Lower lobe of right lung (tissue), 2 donors: ENCODE results near the gene INAVA. TPM values are rescaled to one million over a fixed set of nuclear protein-coding genes. Genes with fewer than 3 reads are reported as not detected.

Experiments used
- ATAC-seq, 2 donors: fragments of 200-7000 bp; cut with Tn5 transposase; one replicate each; pipeline ENCODE4 v1.9.1; 2020 to 2022; ENCODE audit warnings: mild to moderate bottlenecking in 2 of 2, moderate library complexity in 2 of 2
- DNase-seq: peaks from one replicate; pipeline ENCODE4 v3.0.0-alpha.2; 2020
- H3K27ac ChIP-seq: fragments of 200-600 bp; one replicate; pipeline ENCODE4 v1.8.0; 2022
- H3K27me3 ChIP-seq: fragments of 200-600 bp; one replicate; pipeline ENCODE4 v1.8.0; 2022; ENCODE audit warnings: low read depth
- H3K36me3 ChIP-seq: fragments of 200-600 bp; one replicate; pipeline ENCODE4 v1.8.0; 2022; ENCODE audit warnings: mild to moderate bottlenecking
- H3K4me1 ChIP-seq: fragments of 200-600 bp; one replicate; pipeline ENCODE4 v1.8.0; 2022
- H3K4me3 ChIP-seq: fragments of 200-600 bp; one replicate; pipeline ENCODE4 v1.8.0; 2022; ENCODE audit warnings: mild to moderate bottlenecking
- H3K9me3 ChIP-seq: fragments of 200-600 bp; one replicate; pipeline ENCODE4 v1.8.0; 2022
- intact Hi-C: fragments of 100-400 bp; cut with DNase I; formaldehyde crosslinking; loops from one replicate; pipeline ENCODE4 v1.11.0; 2022
- total RNA-seq: library from RNA; stranded (reverse); fragmentation: NEBNext Ultra II Directional; extraction: Animal tissue kit (Norgen Biotek cat#: 25700); gene quantifications from one replicate; pipeline ENCODE4 v1.2.1, GENCODE V29; 2021
- TF ChIP-seq, protein P1 (sequence below): fragments of 200-600 bp; IDR thresholded peaks from one replicate; pipeline ENCODE4 v1.8.0; 2022; ENCODE audit warnings: antibody characterized with exemption, mild to moderate bottlenecking
- donor health status: DM: no; HTN: yes; CAD: no; lungs with severe emphysema.

The INAVA gene
- total RNA-seq, 1 donor from 2014 or later: 7.8 TPM

DNA sequence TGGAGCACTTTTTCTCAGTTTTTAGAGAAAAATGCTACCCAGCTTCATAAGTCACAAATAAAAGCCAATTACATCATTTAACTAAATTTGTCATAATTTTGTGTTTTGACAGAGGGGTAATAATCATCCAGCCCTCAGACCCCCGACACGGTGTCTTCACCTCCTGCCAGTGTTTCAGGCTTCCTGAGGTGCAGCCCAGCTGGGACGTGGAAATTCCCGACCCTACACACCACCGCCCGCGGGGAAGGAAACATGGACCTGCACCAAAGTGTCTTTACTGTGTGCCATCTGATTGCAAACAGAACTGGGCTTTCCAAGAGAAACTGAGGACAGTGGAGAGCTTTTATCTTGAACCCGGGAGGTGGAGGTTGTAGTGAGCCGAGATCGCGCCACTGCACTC, 7.7 kb upstream of the INAVA start:
- Histone ChIP-seq H3K9me3 (no peaks in the 10 kb centered on the region), H3K27ac (no peak overlapping the region), H3K4me3 (no peak overlapping the region), H3K27me3 (peaks cover 20% of the 10 kb centered on the region), H3K4me1 (peaks cover 14% of the 10 kb centered on the region), H3K36me3 (no peaks in the 10 kb centered on the region)
- intact Hi-C loops: no loop called here
- DNase-seq: no peak
- ATAC-seq: no peak
- TF ChIP-seq, protein P1, sequence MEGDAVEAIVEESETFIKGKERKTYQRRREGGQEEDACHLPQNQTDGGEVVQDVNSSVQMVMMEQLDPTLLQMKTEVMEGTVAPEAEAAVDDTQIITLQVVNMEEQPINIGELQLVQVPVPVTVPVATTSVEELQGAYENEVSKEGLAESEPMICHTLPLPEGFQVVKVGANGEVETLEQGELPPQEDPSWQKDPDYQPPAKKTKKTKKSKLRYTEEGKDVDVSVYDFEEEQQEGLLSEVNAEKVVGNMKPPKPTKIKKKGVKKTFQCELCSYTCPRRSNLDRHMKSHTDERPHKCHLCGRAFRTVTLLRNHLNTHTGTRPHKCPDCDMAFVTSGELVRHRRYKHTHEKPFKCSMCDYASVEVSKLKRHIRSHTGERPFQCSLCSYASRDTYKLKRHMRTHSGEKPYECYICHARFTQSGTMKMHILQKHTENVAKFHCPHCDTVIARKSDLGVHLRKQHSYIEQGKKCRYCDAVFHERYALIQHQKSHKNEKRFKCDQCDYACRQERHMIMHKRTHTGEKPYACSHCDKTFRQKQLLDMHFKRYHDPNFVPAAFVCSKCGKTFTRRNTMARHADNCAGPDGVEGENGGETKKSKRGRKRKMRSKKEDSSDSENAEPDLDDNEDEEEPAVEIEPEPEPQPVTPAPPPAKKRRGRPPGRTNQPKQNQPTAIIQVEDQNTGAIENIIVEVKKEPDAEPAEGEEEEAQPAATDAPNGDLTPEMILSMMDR: no peak

DNA sequence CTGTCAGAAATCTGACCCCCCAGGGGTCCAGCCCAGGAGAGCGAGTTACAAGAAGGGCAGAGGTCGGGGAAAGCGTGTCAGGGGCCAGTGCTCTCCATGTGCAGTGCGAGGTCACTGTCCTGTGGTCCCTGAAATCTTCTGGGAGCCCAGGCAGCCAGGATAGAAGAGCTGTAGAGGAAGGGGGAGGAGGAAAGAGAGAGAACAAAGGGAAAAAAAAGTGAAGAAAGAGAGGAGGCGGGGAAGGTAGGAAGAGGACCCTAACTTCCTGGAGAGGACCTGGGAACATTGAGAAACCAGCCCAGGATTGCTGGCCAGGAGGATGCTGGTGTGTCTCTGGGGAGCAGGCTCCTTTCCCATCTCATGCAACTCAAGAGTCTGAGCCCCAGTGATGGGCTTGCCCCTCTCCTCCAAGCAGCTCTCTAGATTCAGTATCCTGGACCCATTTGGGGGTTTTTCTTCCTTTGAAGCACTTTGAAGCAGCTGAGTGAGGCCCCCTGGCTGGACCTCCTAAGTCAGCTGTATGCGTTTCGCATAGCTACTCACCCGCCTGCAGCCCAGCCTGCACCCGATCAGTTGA, 6.8 kb upstream of the INAVA start:
- peaks cover 15% of the 10 kb centered on the region for H3K4me1 ChIP-seq
- TF ChIP-seq, protein P1: no peak
- peak overlapping the region; percentile 23 for H3K4me3 ChIP-seq
- no peaks in the 10 kb centered on the region for H3K36me3 ChIP-seq
- DNase-seq (no peak), ATAC-seq (no peak)
- no peaks in the 10 kb centered on the region for H3K9me3 ChIP-seq
- intact Hi-C loops: no loop called here
- H3K27ac ChIP-seq: no peak overlapping the region
- peaks cover 21% of the 10 kb centered on the region for H3K27me3 ChIP-seq

DNA sequence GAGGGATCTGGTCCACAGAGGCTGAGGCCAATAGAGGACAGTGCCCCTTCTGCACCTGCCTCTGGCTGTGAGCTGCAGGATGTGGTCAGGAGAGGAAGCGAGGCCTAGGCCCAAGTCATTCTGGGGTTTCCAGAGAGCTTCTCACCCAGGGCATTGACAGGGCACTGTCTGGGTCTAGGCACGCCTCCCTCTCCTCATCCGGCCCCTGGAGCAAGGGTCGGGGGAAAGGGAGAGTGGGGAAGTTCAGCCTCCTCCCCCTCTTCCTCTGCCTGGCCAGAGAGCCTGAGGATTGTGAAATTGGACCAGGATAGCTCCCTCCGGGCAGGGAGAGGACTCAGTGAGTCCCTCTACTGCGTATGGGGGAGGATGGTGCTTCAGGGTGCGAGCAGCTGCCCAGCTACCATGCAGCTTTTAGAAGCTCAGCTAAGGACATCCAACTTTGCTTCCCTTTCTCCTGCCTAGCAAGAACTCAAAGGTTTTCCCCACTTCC, 6.3 kb upstream of the INAVA start:
- peaks cover 15% of the 10 kb centered on the region for H3K4me1 ChIP-seq
- H3K4me3 ChIP-seq: peak overlapping the region; percentile 23
- ATAC-seq (peak in 1 of 2 donors; percentile 69), DNase-seq (no peak)
- TF ChIP-seq, protein P1: no peak
- intact Hi-C loops: no loop called here
- H3K9me3 ChIP-seq: no peaks in the 10 kb centered on the region
- H3K27ac ChIP-seq: no peak overlapping the region
- no peaks in the 10 kb centered on the region for H3K36me3 ChIP-seq
- H3K27me3 ChIP-seq: peaks cover 21% of the 10 kb centered on the region

DNA sequence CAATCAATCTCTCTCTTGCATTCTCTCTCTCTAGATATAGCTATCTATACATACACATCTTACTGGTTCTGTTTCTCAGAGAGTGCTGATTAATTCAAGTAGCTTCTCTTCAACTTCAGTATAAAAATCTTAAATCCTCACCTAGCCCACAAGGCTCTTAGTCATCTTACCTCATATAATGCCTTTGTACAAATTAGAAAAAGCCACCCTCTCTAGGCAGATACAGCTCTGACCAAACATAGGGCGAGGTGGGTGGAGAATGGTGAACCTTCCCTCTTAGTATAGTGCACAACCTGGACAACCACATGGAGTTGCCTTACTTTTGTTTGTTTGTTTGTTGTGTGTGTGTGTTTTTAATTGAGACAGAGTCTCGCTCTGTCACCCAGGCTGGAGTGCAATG, 5.1 kb upstream of the INAVA start:
- Histone ChIP-seq H3K27me3 (peaks cover 21% of the 10 kb centered on the region), H3K4me3 (no peak overlapping the region), H3K4me1 (peaks cover 15% of the 10 kb centered on the region), H3K27ac (no peak overlapping the region), H3K9me3 (no peaks in the 10 kb centered on the region), H3K36me3 (no peaks in the 10 kb centered on the region)
- no peak for ATAC-seq
- intact Hi-C loops: no loop called here
- DNase-seq: no peak
- TF ChIP-seq, protein P1: no peak

DNA sequence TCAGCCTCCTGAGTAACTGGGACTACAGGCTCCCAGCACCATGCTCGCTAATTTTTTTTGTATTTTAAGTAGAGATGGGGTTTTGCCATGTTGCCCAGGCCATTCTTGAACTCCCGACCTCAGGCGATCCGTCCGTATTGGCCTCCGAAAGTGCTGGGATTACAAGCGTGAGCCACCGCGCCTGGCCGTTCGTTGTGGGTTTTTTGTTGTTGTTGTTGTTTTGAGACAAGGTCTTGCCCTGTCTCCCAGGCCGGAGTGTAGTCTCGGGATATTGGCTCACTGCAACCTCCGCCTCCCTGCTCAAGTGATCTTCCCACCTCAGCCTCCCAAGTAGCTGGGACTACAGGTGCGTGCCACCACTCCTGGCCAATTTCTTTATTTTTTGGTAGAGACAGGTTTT, 4.7 kb upstream of the INAVA start:
- H3K9me3 ChIP-seq: no peaks in the 10 kb centered on the region
- no peak for DNase-seq
- intact Hi-C loops: no loop called here
- TF ChIP-seq, protein P1: no peak
- ATAC-seq: no peak
- peaks cover 21% of the 10 kb centered on the region for H3K27me3 ChIP-seq
- H3K4me3 ChIP-seq: no peak overlapping the region
- no peaks in the 10 kb centered on the region for H3K36me3 ChIP-seq
- no peak overlapping the region for H3K27ac ChIP-seq
- peaks cover 15% of the 10 kb centered on the region for H3K4me1 ChIP-seq
